KOPT-K1 (cell line): ENCODE measurements around the gene CHRNA5.
"Not testable (repeated sequence)": the region's sequence is repeated elsewhere in the genome, so short reads cannot be mapped to it uniquely, and the experiment has no call there.

Experiments used
- H3K27ac ChIP-seq: fragments of 200-600 bp; sonication (generic); 2 replicates; pipeline ENCODE4 v1.5.1; 2016; ENCODE audit warnings: antibody characterized with exemption, mild to moderate bottlenecking, low read depth, low read length; ENCODE audit not compliant: poor library complexity, severe bottlenecking
- H3K36me3 ChIP-seq: fragments of 200-600 bp; sonication (generic); 2 replicates; pipeline ENCODE4 v1.5.1; 2017; ENCODE audit warnings: antibody characterized with exemption, mild to moderate bottlenecking, low read length, moderate library complexity; ENCODE audit not compliant: insufficient read depth
- H3K9me3 ChIP-seq: fragments of 200-600 bp; sonication (generic); 2 replicates; pipeline ENCODE4 v1.5.1; 2017; ENCODE audit warnings: antibody characterized with exemption, low read length, mild to moderate bottlenecking; ENCODE audit not compliant: insufficient read depth, poor library complexity, severe bottlenecking

Gene CHRNA5

DNA sequence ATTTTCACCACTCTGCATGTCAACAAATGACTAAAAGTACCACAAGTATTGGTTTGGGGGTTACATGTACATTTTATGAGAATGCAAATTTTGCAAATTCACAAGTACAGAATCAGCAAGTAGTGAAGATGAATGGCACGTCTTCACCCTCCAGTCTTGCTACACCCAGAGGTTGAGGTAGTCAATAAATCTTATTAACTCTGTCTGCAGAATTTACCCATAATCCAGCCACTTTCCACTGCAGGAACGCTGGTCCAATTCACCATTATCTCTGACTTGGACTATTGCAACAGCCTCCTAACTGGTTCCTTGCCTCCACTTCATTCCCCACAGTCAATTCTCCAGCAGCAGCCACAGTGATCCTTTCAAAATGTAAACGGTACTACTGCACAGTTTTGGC lies 14.5 kb upstream of the CHRNA5 start:
- no peak overlapping the region for H3K27ac ChIP-seq
- H3K36me3 ChIP-seq = peaks cover 58% of the 10 kb centered on the region
- H3K9me3 ChIP-seq = no peaks in the 10 kb centered on the region

DNA sequence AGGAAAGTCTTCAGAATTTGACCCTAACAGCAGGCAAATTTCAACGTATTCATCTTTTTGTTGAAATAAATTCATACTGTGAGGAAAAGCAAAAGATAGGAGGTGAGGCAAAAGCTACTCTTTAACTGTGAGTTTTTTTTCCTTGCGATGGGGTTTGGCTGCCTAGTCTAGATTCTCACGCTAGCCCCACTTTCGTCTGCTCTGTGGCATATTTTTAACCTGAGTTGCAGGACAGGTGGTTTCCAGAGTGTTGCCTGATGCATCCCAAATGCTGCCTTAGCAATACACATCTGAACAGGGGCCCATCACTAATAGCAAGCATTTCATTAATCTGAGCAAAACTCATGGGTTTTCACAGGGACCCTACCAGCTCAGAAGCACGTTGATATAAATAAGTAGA lies 13.4 kb upstream of the CHRNA5 start:
- no peaks in the 10 kb centered on the region for H3K9me3 ChIP-seq
- H3K27ac ChIP-seq = no peak overlapping the region
- H3K36me3 ChIP-seq = peaks cover 47% of the 10 kb centered on the region

DNA sequence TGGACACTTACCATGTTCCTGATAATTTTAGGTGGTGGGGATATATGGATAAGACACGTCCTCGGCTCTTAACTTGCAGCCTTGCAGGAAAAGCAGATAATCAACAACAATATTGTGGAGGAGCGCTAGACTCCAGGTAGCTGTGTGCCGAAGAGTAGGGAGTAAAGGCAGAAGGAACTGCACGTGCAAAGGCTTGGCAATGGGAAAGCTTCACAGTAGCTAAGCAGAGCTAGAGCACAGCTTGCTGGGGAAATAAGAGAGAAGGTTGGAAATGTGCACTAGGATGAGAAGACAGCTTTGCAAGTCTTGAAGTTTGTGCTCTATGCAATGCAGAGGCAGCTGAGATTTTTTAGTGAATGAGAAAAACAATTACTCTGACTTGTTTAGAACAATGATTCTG lies 12.7 kb upstream of the CHRNA5 start:
- H3K9me3 ChIP-seq = no peaks in the 10 kb centered on the region
- peaks cover 40% of the 10 kb centered on the region for H3K36me3 ChIP-seq
- H3K27ac ChIP-seq = no peak overlapping the region

DNA sequence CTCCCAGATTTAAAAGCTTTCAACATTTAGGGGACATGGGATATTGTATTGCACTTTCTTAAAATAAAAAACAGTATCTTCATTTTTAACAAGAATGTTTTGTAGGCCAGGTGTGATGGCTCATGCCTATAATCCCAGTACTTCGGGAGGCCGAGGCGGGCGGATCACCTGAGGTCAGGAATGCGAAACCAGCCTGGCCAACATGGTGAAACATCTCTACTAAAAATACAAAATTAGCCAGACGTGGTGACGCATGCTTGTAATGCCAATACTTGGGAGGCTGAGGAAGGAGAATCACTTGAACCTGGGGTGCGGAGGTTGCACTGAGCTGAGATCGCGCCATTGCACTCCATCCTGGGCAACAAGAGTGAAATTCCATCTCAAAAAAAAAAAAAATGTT lies 5.1 kb upstream of the CHRNA5 start:
- not testable (repeated sequence) for H3K36me3 ChIP-seq, H3K9me3 ChIP-seq, H3K27ac ChIP-seq

DNA sequence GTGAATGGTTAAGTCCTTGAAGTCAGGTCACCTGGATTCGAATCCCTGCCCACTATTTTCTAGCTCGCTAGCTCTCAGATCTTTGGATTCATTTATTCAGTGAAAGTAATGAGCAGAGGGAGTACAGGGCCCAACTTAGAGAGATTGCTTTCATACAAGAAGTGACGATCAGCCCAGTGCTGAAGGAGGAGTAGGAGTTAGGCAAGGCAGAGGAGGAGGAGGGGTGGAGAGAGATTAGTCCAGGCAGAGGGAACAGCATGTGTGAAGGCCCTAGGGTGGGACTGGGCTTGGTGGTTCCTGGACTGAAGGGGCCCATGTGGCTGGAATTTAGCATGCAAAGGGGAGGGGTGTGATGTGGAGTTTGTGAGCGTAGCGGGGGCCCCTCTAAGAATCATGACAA lies 3.8 kb upstream of the CHRNA5 start:
- H3K36me3 ChIP-seq = no peaks in the 10 kb centered on the region
- H3K9me3 ChIP-seq = no peaks in the 10 kb centered on the region
- H3K27ac ChIP-seq = no peak overlapping the region

DNA sequence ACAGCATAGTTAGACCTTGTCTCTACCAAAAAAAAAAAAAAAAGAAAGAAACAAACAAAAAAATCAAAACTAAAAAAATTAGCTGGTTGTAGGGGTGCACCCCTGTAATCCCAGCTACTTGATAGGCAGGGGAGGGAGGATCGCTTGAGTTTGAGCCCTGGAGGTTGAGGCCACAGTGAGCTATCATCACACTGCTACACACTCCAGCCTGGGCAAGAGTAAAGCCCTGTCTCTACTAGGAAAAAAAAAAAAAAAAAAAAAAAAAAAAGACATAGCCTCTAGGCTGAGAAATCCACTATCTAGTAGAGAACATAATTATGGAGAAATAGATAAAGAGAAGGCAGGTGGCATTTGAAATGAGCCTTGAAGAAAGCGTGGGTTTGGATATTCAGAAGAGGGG lies 2.2 kb upstream of the CHRNA5 start:
- Histone ChIP-seq H3K9me3 (no peaks in the 10 kb centered on the region), H3K36me3 (no peaks in the 10 kb centered on the region), H3K27ac (no peak overlapping the region)

DNA sequence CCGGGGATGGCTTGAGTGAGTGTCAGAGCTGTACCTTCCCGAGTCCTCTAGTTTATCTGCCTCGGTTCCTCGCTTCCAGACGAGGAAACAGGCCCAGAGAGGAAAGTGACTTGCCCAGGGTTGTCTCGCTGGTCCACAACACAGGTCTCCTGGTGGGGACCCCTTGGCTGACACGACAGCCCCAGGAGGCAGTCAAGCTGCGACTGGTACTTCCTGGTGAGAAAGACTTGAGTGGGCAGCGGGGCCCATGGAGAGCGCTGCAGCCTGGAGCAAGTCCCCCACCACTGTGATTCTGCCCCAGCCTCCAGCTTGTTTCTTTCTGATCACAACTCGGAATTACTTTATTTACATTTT lies 600 bp upstream of the CHRNA5 start:
- Histone ChIP-seq H3K27ac (peak overlapping the region; percentile 72), H3K9me3 (no peaks in the 10 kb centered on the region), H3K36me3 (no peaks in the 10 kb centered on the region)

DNA sequence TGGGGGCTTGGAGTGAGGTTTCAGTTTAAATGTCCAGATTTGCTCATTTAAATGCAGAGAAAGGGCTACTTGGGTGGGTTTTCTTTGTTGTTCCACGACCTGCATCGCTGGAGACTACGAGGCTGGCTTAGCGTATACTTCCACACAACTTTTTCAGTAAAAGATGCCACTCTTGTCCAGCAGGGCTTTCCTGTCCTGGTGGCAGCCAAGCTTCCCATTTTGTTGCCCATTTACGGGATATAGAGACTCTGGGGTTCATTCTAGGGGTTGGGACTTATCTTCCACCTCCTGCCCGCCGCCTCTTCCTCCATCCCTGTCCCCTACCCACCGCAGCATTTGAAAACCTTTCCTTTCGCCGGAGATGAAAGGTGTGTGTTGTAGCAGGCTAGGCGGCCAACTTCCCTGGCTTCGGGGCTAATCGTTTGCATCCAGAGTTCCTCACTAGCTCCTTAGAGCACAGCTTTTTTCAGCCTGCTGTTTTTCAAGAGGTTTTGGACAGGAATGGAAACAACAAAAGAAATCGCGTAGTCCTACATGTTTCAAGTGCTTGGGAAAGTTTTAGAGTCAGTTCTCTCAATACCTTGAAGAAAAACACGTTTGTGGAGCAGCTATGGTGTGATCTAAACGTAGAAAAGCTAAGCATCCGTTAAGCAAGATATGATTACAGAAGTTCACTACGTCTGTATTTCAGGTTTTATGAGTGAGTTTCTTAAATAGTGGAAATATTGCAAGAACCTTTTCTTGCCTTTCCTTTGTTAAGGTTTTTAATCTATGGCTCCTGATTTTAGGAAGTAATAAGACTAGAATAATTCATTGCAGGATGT lies 843 bp downstream of the CHRNA5 start:
- H3K27ac ChIP-seq = peak overlapping the region; percentile 72
- H3K36me3 ChIP-seq = no peaks in the 10 kb centered on the region
- no peaks in the 10 kb centered on the region for H3K9me3 ChIP-seq

DNA sequence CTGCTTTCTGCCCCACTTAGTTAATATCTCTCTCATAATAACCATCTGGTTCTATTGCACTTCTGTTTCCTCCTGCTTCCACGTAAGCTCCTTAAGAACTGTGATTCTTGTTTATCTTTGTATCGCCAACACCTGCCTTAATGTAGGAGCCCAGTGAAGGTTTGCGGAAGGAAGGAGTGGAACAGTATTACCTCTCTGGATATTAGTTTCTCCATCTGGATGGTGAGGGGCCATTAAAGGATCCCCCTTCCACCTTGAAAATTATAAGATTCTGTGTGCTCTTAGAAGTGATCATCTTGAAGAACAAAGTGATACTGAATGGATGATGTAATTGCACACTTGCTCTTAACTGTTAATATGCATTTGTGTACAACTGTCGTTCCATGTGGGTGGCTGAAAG lies 2.2 kb downstream of the CHRNA5 start:
- Histone ChIP-seq H3K36me3 (no peaks in the 10 kb centered on the region), H3K9me3 (no peaks in the 10 kb centered on the region), H3K27ac (no peak overlapping the region)

DNA sequence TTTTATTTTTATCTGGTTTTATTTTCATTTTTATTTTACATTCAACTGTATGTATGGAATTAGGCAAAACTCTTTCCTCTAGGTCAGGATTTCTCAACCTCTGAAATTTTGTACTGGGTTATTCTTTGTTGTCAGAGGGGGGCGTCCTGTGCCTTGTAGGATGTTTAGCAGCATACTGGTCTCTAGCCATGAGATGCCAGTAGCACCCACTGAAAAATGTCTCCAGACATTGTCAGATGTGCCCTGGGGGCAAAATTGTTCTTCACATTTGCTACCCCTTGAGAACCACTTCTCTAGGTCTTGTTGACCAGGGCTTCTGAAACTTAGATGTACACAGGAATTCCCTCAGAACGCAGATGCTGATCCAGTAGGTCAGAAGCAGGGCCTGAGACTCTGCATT lies 5.4 kb downstream of the CHRNA5 start:
- no peak overlapping the region for H3K27ac ChIP-seq
- H3K9me3 ChIP-seq = no peaks in the 10 kb centered on the region
- no peaks in the 10 kb centered on the region for H3K36me3 ChIP-seq

DNA sequence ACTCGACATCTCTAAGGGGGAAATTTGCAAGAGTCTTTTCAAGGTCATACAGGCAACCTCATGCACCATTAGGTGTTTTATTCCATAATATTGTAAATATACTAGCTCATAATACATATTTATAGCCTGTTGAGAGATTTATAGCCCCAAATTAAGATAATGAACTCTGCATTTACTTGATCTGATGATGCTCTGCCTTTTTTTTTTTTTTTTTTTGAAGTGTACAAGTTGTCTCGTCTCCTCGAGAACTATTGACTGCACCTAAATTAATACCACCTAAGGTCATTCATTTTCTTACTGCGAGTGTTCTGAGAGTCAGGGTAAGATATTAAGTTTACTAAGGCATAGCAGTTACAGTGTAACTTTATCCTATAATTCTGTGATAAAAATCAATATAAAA lies 6.1 kb downstream of the CHRNA5 start:
- Histone ChIP-seq H3K9me3 (no peaks in the 10 kb centered on the region), H3K36me3 (no peaks in the 10 kb centered on the region), H3K27ac (no peak overlapping the region)

DNA sequence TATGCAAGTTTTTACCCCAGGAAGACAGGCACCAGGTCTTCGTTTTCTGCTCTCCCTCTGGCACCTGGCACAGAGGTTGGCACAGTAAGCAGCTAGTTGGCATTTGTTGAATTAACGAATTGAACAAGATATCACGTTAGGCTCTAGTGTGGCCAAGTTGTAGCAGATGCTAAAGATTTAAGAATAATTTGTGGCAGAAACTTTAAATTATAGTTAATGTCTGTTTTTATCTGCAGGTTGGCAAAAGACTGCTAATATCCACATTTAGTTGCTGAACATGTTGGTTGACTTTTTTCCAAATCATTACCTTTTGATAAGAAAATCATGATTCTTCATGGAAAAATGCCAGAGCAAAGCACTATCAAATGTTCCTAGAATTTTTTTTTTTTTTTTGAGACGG lies 8.1 kb downstream of the CHRNA5 start:
- H3K9me3 ChIP-seq = no peaks in the 10 kb centered on the region
- no peaks in the 10 kb centered on the region for H3K36me3 ChIP-seq
- H3K27ac ChIP-seq = no peak overlapping the region

DNA sequence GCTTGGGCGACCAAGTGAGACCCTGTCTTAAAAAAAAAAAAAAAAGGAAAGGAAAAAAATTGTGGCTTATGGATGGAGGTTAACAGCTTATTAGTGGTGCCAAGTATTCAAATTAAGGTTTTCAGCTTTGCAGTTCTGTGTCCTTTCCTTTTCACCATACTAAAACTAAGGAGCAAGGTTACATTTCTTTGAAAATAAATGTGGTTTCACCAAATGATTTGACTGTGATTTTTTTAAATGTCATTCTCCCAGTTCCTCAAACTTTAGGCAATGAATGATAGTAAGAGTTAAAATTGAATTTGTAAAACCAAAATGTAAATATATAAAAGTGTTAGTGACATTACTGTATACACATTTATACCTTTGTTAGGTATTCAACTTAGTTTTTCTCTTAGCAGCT lies 9.6 kb downstream of the CHRNA5 start:
- Histone ChIP-seq H3K27ac (no peak overlapping the region), H3K9me3 (no peaks in the 10 kb centered on the region), H3K36me3 (no peaks in the 10 kb centered on the region)

DNA sequence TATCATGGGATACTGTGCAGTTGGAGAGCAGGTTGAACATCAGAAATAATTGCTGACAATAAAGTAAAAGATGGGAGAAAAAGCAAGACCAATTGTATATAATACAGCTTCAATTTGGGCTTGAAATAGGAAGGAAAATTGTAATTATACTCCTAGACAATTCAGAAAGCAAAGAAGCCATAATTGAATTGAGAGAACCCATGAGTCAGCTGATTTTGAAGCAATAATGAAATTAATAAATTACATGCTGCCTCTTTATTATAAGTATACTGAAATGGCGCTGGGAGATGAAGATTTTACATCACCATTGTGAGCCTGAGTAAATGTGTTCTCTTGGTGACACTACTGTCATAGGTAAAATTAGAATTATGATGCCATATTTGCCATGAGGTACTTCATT lies 32.3 kb downstream of the CHRNA5 start:
- peaks cover 12% of the 10 kb centered on the region; the same call in 1 of the 2 replicates for H3K36me3 ChIP-seq
- no peak overlapping the region for H3K27ac ChIP-seq
- no peaks in the 10 kb centered on the region for H3K9me3 ChIP-seq

DNA sequence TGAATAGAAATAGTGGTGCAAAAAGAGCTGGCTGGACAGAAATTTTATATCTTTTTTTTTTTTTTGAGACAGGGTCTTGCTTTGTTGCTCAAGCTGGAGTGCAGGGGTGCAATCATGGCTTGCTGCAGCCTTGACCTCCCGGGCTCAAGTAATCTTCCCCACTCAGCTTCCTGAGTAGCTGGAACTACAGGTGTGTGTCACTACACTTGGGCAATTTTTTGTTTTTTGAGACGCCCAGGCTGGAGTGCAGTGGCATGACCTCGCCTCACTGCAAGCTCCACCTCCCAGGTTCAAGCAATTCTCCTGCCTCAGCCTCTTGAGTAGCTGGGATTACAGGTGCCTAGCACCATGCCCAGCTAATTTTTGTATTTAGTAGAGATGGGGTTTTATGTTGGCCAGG lies 33.0 kb downstream of the CHRNA5 start:
- no peak overlapping the region for H3K27ac ChIP-seq
- H3K36me3 ChIP-seq = peaks cover 9% of the 10 kb centered on the region; the same call in 1 of the 2 replicates
- H3K9me3 ChIP-seq = no peaks in the 10 kb centered on the region

DNA sequence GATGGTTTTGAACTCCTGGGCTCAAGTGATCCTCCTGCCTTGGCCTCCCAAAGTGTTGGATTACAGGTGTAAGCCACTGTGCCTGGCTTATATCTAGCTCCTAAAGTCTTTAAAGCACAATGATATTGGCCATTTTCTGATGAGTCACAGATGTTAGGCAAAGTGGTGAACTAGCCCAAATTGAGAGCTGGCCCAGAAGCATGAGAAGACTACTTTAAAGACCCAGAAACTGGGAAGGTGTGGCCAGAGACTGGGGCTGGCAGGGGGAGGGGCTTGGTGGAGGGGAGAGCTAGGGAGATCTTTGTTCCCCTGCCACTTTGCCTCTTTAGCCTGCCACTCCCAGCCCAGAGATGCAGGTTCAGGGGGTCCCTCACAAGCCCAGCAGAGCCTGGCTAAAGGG lies 33.9 kb downstream of the CHRNA5 start:
- Histone ChIP-seq H3K9me3 (no peaks in the 10 kb centered on the region), H3K36me3 (0 out of 2 replicates have a peak, but pooled peaks cover under 1% of the 10 kb centered on the region), H3K27ac (no peak overlapping the region)
